GM12873 (cell line): ENCODE results near the gene GOLIM4.

Experiments used
- TF ChIP-seq, protein P1 (sequence below): IDR thresholded peaks from 2 replicates; pipeline ENCODE4 v1.5.1; 2012; ENCODE audit warnings: low read depth, mild to moderate bottlenecking, moderate library complexity, low read length, control low read depth; ENCODE audit not compliant: insufficient read depth; ENCODE audit errors: missing control alignments

GOLIM4 gene

DNA sequence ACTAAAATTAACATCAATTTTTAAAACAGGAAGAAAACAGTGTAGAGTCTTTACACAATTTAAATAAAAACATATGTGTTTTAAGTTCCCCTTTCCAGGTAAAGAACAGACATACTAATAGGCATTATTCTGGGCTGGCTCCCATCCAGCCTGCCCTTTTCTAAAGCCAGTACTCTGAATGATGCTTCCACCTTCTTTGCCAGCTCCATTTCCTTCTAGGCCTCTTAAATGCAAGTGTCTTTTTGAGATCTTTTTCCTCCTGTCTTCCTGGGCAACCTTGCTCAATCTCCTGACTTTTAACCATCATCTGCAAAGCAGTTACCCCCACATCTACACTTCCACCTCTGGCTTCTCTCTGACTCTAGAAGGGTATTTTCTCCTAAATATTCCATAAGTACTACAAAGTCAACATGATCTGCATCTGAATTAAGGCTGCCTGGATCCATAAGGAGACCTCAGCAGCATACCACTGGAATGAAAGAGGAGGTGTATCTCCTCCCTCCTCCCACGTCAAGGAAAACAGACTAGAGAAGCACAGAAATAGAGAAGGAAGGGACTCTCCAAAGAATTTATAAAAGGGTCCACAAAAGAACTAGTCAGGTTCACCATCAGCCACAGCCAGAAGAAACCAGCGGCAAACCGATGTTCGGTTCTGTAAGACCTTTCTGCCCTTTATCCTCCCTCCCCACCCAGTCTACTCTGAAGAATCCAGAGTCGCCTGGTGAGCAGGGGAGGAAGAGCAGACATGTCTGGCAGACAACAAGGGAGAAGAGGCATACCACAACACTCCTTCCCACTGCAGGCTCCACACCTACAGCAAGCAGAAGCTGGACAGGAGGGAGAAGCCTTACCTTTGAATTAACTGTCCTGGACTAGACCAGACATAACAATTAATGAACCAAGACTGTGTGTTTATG is 47.1 kb downstream of the GOLIM4 start:
- TF ChIP-seq, protein P1, sequence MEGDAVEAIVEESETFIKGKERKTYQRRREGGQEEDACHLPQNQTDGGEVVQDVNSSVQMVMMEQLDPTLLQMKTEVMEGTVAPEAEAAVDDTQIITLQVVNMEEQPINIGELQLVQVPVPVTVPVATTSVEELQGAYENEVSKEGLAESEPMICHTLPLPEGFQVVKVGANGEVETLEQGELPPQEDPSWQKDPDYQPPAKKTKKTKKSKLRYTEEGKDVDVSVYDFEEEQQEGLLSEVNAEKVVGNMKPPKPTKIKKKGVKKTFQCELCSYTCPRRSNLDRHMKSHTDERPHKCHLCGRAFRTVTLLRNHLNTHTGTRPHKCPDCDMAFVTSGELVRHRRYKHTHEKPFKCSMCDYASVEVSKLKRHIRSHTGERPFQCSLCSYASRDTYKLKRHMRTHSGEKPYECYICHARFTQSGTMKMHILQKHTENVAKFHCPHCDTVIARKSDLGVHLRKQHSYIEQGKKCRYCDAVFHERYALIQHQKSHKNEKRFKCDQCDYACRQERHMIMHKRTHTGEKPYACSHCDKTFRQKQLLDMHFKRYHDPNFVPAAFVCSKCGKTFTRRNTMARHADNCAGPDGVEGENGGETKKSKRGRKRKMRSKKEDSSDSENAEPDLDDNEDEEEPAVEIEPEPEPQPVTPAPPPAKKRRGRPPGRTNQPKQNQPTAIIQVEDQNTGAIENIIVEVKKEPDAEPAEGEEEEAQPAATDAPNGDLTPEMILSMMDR = no peak

DNA sequence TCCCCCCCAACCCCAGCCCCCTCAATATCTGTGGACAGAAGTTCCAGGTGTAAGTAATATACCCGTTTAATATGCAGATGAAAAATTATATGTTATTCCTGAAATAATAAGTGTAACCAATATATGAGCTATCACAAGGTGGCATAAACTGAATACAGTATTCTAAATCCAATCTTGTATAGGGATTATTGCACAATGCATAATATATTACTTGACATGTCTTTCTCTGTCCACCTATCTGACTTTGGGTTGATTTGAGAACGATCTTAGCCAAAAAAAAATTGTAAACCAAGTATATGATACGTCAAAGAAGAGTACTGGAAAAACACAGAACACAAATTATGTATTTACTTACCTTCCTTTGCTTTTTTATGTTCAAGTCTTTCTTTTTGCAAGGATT is 47.8 kb downstream of the GOLIM4 start:
- TF ChIP-seq, protein P1 = no peak

DNA sequence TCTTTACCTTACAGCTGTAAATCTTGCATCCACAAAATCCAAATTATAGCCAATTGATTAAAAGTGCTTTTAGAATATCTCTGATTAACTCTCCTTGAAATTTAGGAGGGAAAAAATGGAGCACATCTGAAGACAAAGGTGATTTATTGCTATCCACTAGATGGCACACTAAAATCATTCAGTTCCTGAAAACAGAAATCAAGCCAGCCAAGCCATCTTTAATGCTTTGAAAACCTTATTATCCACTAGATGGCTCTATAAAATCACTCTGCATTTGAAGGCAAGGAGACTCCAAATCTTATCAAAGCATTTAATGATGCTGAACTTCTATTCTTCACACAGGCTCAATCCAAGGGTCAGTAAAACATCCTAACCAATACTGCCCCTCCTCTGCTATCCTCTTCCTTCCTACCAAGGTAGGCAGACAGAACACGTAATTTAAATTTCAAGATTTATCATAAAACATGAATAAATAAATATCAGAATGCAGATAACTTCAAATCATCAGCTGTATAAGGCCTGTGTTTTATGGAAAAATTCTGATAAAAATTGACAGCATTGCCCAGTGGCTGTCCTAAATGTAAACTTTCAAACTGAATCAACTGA is 48.4 kb downstream of the GOLIM4 start:
- TF ChIP-seq, protein P1 = peak; percentile 72

DNA sequence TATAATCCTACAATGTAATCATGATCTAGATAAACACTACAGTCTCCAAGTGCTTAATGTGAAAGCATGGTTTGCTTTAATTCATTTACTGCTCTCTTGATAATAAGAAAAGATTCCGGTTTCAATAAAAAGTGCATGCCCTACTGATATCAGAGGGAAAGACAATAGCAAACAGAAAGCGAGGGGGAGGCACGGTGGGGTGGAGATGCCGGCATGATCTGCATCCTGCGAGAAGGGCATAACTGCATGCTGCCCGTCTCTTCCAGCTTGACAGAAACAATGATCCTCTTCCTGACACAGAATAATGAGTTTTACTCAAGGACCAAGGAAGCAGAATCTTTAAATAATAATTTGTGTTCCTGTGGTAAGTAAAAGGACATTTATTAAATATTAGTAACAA is 51.7 kb downstream of the GOLIM4 start:
- TF ChIP-seq, protein P1 = no peak

DNA sequence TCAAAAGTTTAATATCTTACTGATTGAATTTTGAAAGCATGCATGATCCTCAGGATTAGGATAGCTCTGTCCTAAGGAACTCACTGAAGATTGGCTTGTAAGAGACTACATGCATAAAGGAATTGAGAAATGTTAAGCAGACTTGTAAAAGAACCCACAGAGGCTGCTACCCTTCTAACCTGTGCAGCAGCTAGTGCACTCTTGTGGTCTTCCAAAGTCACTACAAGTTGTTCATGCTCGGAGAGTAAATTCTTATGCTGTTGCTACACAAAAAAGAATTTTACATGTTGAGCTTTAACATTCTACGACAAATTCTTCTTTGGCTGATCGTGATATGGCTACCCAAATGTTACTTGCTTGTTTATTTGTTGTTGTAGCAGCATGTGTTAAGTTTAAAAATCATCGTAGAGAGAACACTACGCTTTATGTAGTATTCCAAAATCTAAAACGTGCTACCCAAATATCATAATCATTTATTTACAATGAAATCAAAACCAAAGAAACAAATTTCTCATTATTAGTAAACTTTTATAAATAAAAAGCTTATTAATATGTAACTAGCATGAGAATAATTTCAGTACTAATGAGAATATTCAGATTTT is 55.0 kb downstream of the GOLIM4 start:
- TF ChIP-seq, protein P1 = peak; percentile 68

DNA sequence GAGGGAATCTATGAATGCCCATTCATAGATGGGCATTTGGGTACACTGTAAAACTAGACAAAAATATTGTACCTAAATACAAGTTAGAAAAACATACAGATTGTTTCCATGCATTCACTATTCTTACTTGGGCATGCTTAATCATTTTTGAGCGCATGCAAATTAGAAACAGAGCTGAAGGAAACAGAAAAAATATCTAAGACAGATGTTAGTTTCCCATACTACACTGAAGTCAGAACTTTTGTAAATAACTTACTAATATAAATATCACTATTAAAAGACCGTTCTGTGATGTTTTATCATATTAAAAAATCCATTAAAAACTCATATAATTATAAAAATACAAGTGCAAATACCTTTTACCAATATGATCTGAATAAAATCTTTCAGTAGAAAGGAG is 58.7 kb downstream of the GOLIM4 start:
- TF ChIP-seq, protein P1 = no peak

DNA sequence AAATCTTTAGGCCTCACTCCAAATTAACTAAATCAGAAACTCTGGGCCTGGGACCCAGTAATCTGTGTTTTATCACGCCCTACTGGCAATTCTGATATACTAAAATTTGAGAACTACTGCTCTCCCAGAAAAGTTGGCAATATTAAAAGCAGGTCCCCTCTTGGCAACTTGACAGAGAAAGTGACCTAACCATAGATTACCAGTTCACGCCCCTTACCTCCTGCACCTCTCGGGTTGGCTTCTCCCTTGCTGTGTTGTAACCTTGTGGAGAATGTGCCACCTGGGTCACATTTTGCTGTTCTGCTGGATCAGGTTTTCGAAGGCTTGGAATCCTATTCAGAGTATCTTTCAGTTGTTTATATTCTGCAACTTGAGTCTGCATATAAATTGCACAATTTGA is 59.1 kb downstream of the GOLIM4 start:
- TF ChIP-seq, protein P1 = no peak
